ENCODE data around the gene ITPR1.

ITPR1 gene

GRCh38 chr3:4492208-4493013, 737 bp upstream of the ITPR1 start:
- DNase-seq = peak; percentile 24 to 48 (median 34)

- peak in 4 of 6 experiments; percentile 22 to 36 (median 30) for DNase-seq
These were observed 1.1 kb downstream of the ITPR1 start for GRCh38 chr3:4493941-4494894.

- peak in 1 of 6 experiments; percentile 24 for DNase-seq
These were observed 1.7 kb downstream of the ITPR1 start for GRCh38 chr3:4494895-4495264.

GRCh38 chr3:4495294-4496086, 2.3 kb downstream of the ITPR1 start:
- DNase-seq = no peak

GRCh38 chr3:4496087-4496452, 2.9 kb downstream of the ITPR1 start:
- DNase-seq = no peak

GRCh38 chr3:4497005-4497692, 4.0 kb downstream of the ITPR1 start:
- DNase-seq = no peak

- no peak for DNase-seq
These were observed 4.7 kb downstream of the ITPR1 start for GRCh38 chr3:4497843-4498324.

- no peak for DNase-seq
These were observed 5.3 kb downstream of the ITPR1 start for GRCh38 chr3:4498446-4498845.

GRCh38 chr3:4501437-4501836, 8.3 kb downstream of the ITPR1 start:
- no peak for DNase-seq

GRCh38 chr3:4501927-4502326, 8.8 kb downstream of the ITPR1 start:
- no peak for DNase-seq

GRCh38 chr3:4503050-4503449, 9.9 kb downstream of the ITPR1 start:
- DNase-seq = no peak

GRCh38 chr3:4504340-4505261, 11.5 kb downstream of the ITPR1 start:
- DNase-seq = peak; percentile 11 to 55 (median 48)

- DNase-seq = no peak
These were observed 12.8 kb downstream of the ITPR1 start for GRCh38 chr3:4505688-4506558.

- no peak for DNase-seq
These were observed 13.4 kb downstream of the ITPR1 start for GRCh38 chr3:4506559-4507023.

GRCh38 chr3:4507024-4507596, 14.0 kb downstream of the ITPR1 start:
- DNase-seq = no peak

- DNase-seq = no peak
These were observed 15.2 kb downstream of the ITPR1 start for GRCh38 chr3:4508048-4508981.

GRCh38 chr3:4509043-4509442, 15.9 kb downstream of the ITPR1 start:
- no peak for DNase-seq

GRCh38 chr3:4509983-4510755, 17.0 kb downstream of the ITPR1 start:
- DNase-seq = no peak
